ENCODE data around the gene ST3GAL5.

DNA sequence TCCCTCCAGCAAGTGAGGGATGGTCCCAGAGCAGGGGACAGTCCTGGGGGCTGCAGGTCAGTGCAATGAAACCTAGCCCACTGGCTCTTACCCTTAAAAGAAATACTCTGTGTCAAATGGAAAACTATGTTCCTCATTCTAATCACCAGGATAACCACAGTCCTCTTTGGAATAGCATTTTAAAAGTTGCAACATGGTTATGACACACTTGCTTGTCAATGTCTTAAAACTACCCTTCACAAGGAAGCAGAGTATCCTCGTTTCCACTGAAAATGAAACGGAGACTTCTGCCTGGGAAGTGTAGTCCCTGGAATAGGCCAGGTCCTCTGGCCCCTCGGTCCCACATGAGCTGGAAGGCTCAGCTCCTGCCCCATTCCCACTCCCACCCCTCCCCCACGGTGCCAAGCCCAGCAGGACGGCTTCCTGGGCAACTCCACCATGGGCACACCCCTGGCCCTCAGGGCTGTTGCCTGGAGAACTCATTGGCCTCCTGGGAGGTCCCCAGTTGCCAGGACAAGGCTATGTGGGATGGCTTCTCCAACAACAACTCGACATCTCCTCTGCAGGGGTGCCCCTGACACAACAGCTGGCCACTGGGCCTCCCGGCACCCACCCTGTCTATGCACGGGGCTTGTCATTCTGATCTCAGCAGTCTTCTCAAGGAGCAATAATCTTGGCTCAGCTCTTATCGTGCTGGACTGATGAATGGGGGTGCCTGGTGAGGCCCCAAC is 38.3 kb upstream of the ST3GAL5 start:
- no peak for TF ChIP-seq JUNB (IDR thresholded peaks at IDR 0.05; ENCODE audit: unreplicated experiment)
- no peak for TF ChIP-seq ZNF114 (CRISPR knock-in tag; IDR thresholded peaks at IDR 0.05)
- no peak for TF ChIP-seq EZH2phosphoT487 (IDR thresholded peaks at IDR 0.05; ENCODE audit: unreplicated experiment)
- TF ChIP-seq, protein P1, sequence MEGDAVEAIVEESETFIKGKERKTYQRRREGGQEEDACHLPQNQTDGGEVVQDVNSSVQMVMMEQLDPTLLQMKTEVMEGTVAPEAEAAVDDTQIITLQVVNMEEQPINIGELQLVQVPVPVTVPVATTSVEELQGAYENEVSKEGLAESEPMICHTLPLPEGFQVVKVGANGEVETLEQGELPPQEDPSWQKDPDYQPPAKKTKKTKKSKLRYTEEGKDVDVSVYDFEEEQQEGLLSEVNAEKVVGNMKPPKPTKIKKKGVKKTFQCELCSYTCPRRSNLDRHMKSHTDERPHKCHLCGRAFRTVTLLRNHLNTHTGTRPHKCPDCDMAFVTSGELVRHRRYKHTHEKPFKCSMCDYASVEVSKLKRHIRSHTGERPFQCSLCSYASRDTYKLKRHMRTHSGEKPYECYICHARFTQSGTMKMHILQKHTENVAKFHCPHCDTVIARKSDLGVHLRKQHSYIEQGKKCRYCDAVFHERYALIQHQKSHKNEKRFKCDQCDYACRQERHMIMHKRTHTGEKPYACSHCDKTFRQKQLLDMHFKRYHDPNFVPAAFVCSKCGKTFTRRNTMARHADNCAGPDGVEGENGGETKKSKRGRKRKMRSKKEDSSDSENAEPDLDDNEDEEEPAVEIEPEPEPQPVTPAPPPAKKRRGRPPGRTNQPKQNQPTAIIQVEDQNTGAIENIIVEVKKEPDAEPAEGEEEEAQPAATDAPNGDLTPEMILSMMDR (conservative IDR thresholded peaks at IDR 0.05; ENCODE audit: low read depth in 2 of 2) = no peak
- no peak for TF ChIP-seq CREB1 (CRISPR knock-in tag; IDR thresholded peaks at IDR 0.05; ENCODE audit: low read depth)

Data from GM23338 (cell line).